Psoas muscle (tissue), 8 donors: Measurements from ENCODE around the gene DUS4L. TPM values are rescaled to one million over a fixed set of nuclear protein-coding genes. Genes with fewer than 3 reads are reported as not detected.
A peak's percentile ranks its signal among the peaks of the same experiment; 100 is the strongest.

Source experiments
- ATAC-seq, 4 donors: fragments of 200-7000 bp; cut with Tn5 transposase; one replicate each; pipeline ENCODE4 v1.9.1; 2020; ENCODE audit warnings: moderate library complexity in 3 of 4, mild to moderate bottlenecking in 2 of 4
- DNase-seq, 2 donors: peaks; one replicate each; pipeline ENCODE4 v3.0.0-alpha.2; 2020
- H3K27ac ChIP-seq: fragments of 200-600 bp; one replicate; pipeline ENCODE4 v1.8.0; 2022
- H3K27me3 ChIP-seq, 3 donors: fragments of 200-600 bp in 1 of 3; one replicate each; pipeline versions ENCODE4 v1.6.1 to v1.8.0; 2013 to 2022; ENCODE audit warnings: low read length in 2 of 3, mild to moderate bottlenecking in 2 of 3, moderate library complexity in 1 of 3; ENCODE audit not compliant: insufficient read depth in 3 of 3
- H3K36me3 ChIP-seq, 2 donors: fragments of 200-600 bp in 1 of 2; one replicate each; pipeline versions ENCODE4 v1.6.1 to v1.8.0; 2013 to 2022; ENCODE audit warnings: low read depth in 1 of 2, mild to moderate bottlenecking in 1 of 2, moderate library complexity in 1 of 2; ENCODE audit not compliant: insufficient read depth in 1 of 2
- H3K4me1 ChIP-seq: fragments of 200-600 bp; one replicate; pipeline ENCODE4 v1.8.0; 2022
- H3K4me3 ChIP-seq: fragments of 200-600 bp; one replicate; pipeline ENCODE4 v1.8.0; 2022; ENCODE audit warnings: mild to moderate bottlenecking
- H3K9me3 ChIP-seq: fragments of 200-600 bp; one replicate; pipeline ENCODE4 v1.8.0; 2022
- WGBS, 3 donors: extraction: QIAGEN DNeasy Blood & Tissue Kit; methylation state at CpG; one replicate each; pipeline versions ENCODE4 v1.1.6 to v1.1.7; 2013; 5-methylcytosine and 5-hydroxymethylcytosine counted together
- intact Hi-C, 2 donors: fragments of 100-400 bp; cut with DNase I; formaldehyde crosslinking; loops; one replicate each; pipeline versions ENCODE4 v1.11.0 to v1.14.2; 2022
- polyA plus RNA-seq, 3 donors: library from polyadenylated mRNA; stranded (reverse); fragments of 200-250 nt; gene quantifications; one replicate each; pipeline ENCODE4 v1.2.3, GENCODE V29; 2013
- total RNA-seq, 4 donors: library from RNA; stranded (reverse); fragmentation: NEBNext Ultra II Directional in 2 of 4; extraction: Animal tissue kit (Norgen Biotek cat#: 25700) in 2 of 4; gene quantifications; one replicate each; pipeline versions ENCODE4 v1.2.1 to v1.2.4, GENCODE V29; 2021 to 2023
- TF ChIP-seq, protein P1 (sequence below): fragments of 200-600 bp; IDR thresholded peaks from one replicate; pipeline ENCODE4 v1.8.0; 2022; ENCODE audit warnings: antibody characterized with exemption
- donor health status: healthy with polysubstance abuse.
- donor health status: DM: no; HTN: no; CAD: no; lungs with moderate emphysema.
- donor health status: Bipolar disorder and iron deficiency.
- donor health status: healthy.
- donor health status: DM: yes; HTN: yes; CAD: no.
- donor health status: DM: no; HTN: no; CAD: no.
- donor health status: DM: no; HTN: no; CAD: no.
- donor health status: DM: yes; HTN: yes; CAD: no.

Gene DUS4L
- total and polyA plus RNA-seq, 7 donors, result 1.6 to 4.9 (median 3.8) TPM

DNA sequence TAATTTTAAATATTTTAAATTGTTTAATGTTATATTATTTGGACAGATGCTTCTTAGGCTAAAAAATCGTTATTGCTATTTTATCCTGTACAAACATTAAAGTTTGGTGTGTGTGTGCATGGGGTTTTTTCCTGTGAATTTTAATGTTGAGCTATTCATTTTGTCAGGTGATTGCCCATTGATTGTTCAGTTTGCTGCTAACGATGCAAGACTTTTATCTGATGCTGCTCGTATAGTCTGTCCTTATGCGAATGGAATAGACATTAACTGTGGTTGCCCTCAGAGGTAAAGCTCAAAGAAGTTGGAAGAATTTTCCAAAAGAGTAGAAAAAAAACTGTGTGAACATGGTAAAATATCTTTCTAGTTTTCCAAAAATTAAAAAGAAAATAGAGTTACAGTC, 9.8 kb downstream of the DUS4L start:
- TF ChIP-seq, protein P1, sequence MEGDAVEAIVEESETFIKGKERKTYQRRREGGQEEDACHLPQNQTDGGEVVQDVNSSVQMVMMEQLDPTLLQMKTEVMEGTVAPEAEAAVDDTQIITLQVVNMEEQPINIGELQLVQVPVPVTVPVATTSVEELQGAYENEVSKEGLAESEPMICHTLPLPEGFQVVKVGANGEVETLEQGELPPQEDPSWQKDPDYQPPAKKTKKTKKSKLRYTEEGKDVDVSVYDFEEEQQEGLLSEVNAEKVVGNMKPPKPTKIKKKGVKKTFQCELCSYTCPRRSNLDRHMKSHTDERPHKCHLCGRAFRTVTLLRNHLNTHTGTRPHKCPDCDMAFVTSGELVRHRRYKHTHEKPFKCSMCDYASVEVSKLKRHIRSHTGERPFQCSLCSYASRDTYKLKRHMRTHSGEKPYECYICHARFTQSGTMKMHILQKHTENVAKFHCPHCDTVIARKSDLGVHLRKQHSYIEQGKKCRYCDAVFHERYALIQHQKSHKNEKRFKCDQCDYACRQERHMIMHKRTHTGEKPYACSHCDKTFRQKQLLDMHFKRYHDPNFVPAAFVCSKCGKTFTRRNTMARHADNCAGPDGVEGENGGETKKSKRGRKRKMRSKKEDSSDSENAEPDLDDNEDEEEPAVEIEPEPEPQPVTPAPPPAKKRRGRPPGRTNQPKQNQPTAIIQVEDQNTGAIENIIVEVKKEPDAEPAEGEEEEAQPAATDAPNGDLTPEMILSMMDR, result no peak
- no peak for ATAC-seq
- Histone ChIP-seq H3K4me1 (no peaks in the 10 kb centered on the region), H3K4me3 (no peak overlapping the region), H3K27ac (no peak overlapping the region), H3K9me3 (no peaks in the 10 kb centered on the region), H3K36me3 (peaks cover 0 to 30% of the 10 kb centered on the region in 2 donors), H3K27me3 (no peaks in the 10 kb centered on the region)
- 85 to 90% (median 86%) methylated on average over 4 of the region's 4 CpGs for WGBS, 3 donors
- intact Hi-C loops, result no loop called here
- DNase-seq, result no peak

DNA sequence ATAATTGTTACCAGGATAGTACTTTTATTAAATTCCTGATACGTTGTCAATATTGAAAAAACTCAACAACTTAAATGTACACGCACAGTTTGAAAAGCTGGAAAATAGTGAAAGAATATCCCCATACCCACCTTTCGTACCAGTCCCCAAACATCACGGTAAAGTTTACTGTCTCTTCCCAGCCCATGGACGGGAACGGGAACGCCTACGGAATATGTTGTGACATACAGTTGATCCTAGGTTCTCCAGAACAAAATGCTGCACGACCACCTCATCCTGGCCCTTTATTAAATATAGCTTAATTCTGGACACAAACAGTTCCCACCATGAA, 15.7 kb downstream of the DUS4L start:
- intact Hi-C loops, result loop anchor here in 1 of 2 donors (2.0 kb wide), 1 partner anchor 15 kb away; no protein-coding TSS in a partner anchor
- DNase-seq, result no peak
- peak in 3 of 4 donors; percentile 17 to 26 (median 19) for ATAC-seq
- TF ChIP-seq, protein P1, result no peak
- H3K36me3 ChIP-seq, result peaks cover 1 to 25% of the 10 kb centered on the region in 2 donors
- peaks cover 16% of the 10 kb centered on the region for H3K4me1 ChIP-seq
- no peaks in the 10 kb centered on the region for H3K9me3 ChIP-seq
- 3 to 4% (median 3%) methylated on average over 9 of the region's 9 CpGs for WGBS, 3 donors
- peak overlapping the region; percentile 66 for H3K4me3 ChIP-seq
- H3K27ac ChIP-seq, result peak overlapping the region; percentile 94
- H3K27me3 ChIP-seq, result no peaks in the 10 kb centered on the region

- H3K27me3 ChIP-seq, result no peaks in the 10 kb centered on the region
- intact Hi-C loops, result loop anchor here (2.0 to 10.0 kb wide), 2 partner anchors 15 to 145 kb away; no protein-coding TSS in a partner anchor
These were observed 16.3 kb downstream of the DUS4L start, which contains the start of gene BCAP29 for GRCh38 chr7:107579885-107580715. TSS of gene BCAP29 (plus strand) at chr7:107580246. CDS start at chr7:107580773, 527 bp downstream.

GRCh38 chr7:107580716-107581383, 17.1 kb downstream of the DUS4L start:
- Histone ChIP-seq H3K4me3 (peak overlapping the region; percentile 66), H3K9me3 (no peaks in the 10 kb centered on the region), H3K27me3 (no peaks in the 10 kb centered on the region), H3K4me1 (peaks cover 16% of the 10 kb centered on the region), H3K27ac (peak overlapping the region; percentile 94), H3K36me3 (peaks cover 3 to 30% of the 10 kb centered on the region in 2 donors)
- 25 to 35% (median 30%) methylated on average over 10 of the region's 10 CpGs for WGBS, 3 donors
- peak in 1 of 4 donors; percentile 2 for ATAC-seq
- TF ChIP-seq, protein P1, result no peak
- DNase-seq, result no peak
- intact Hi-C loops, result loop anchor here in 1 of 2 donors (10.0 kb wide), 1 partner anchor 144 kb away; no protein-coding TSS in a partner anchor

More at GRCh38 chr7:107579885-107580715, 16.3 kb downstream of the DUS4L start, which contains the start of gene BCAP29:
- DNase-seq (peak; percentile 83 to 90), ATAC-seq (peak; percentile 95 to 98 (median 96))
- WGBS, 3 donors, result 0% methylated on average over 59 to 89 of the region's 89 CpGs
- Histone ChIP-seq H3K36me3 (peaks cover 3 to 25% of the 10 kb centered on the region in 2 donors), H3K27ac (peak within 1 kb of the TSS; percentile 94), H3K9me3 (no peaks in the 10 kb centered on the region), H3K4me1 (peaks cover 16% of the 10 kb centered on the region), H3K4me3 (peak within 1 kb of the TSS; percentile 66)
- TF ChIP-seq, protein P1, result peak; percentile 43
